Measurements from ENCODE around the gene COL24A1. TPM values are rescaled to one million over a fixed set of nuclear protein-coding genes. Genes with fewer than 3 reads are reported as not detected.

COL24A1 gene
- total RNA-seq, 4 donors from 2014 or later, result 3.7 to 5.3 (median 4.4) TPM

GRCh38 chr1:85681087-85681486, 475.5 kb downstream of the COL24A1 start:
- 23% methylated on average over 2 of the region's 2 CpGs for WGBS
- Histone ChIP-seq H3K9me3 (no peaks in the 10 kb centered on the region), H3K4me3 (no peak overlapping the region), H3K36me3 (peaks cover 5 to 29% (median 16%) of the 10 kb centered on the region in 4 donors), H3K27me3 (no peaks in the 10 kb centered on the region), H3K27ac (replicated peaks in 1 of 4) (no peak overlapping the region), H3K4me1 (peaks cover 0 to 13% (median 8%) of the 10 kb centered on the region in 4 donors)
- TF ChIP-seq EP300 (IDR thresholded peaks at IDR 0.05), result no peak
- TF ChIP-seq POLR2A (IDR thresholded peaks at IDR 0.05; ENCODE audit: low read depth), result no peak
- no peak for TF ChIP-seq POLR2AphosphoS5 (IDR thresholded peaks at IDR 0.05)
- TF ChIP-seq CTCF (IDR thresholded peaks at IDR 0.05), result no peak
- no peak for DNase-seq (ENCODE audit: extremely low spot score)
- intact Hi-C loops (cut with DNase I), result no loop called here

Small RNA genes within 50 kb of the gene (small RNA-seq; reads per million reads assigned to genes)
- 0 reads per million in 3 donors for gene RNA5SP51

Other genes with a start within 250 kb of the COL24A1 start
- gene ODF2L, start 239.6 kb upstream of the COL24A1 start, total RNA-seq, result 10 to 100 TPM; 11.6 to 18.7 (median 13.3) TPM